HG03342 (cell line): ENCODE measurements around the gene C5orf47.

Source experiments
- ATAC-seq: cut with Tn5 transposase; IDR thresholded peaks from one replicate; pipeline ENCODE4 v1.9.1; 2021; ENCODE audit warnings: mild to moderate bottlenecking, moderate library complexity; ENCODE audit not compliant: unreplicated experiment

The C5orf47 gene

GRCh38 chr5:173969167-173970049, 19.6 kb upstream of the C5orf47 start:
- ATAC-seq = no peak

- no peak for ATAC-seq
Measured at GRCh38 chr5:173970878-173971650, 17.9 kb upstream of the C5orf47 start.

- no peak for ATAC-seq
Measured at GRCh38 chr5:173971681-173972345, 17.2 kb upstream of the C5orf47 start.

GRCh38 chr5:173972607-173972924, 16.4 kb upstream of the C5orf47 start:
- no peak for ATAC-seq

- peak; percentile 66 for ATAC-seq
Measured at GRCh38 chr5:173972925-173973615, 15.9 kb upstream of the C5orf47 start.

GRCh38 chr5:173973616-173973969, 15.4 kb upstream of the C5orf47 start:
- ATAC-seq = peak; percentile 30

- no peak for ATAC-seq
Measured at GRCh38 chr5:173974688-173975239, 14.2 kb upstream of the C5orf47 start.

- no peak for ATAC-seq
Measured at GRCh38 chr5:173981185-173981761, 7.7 kb upstream of the C5orf47 start.

- ATAC-seq = no peak
Measured at GRCh38 chr5:173984218-173984617, 4.8 kb upstream of the C5orf47 start.

GRCh38 chr5:173989432-173990082, 587 bp downstream of the C5orf47 start:
- ATAC-seq = no peak

- no peak for ATAC-seq
Measured at GRCh38 chr5:173997331-173997730, 8.4 kb downstream of the C5orf47 start.

GRCh38 chr5:173998531-173998930, 9.6 kb downstream of the C5orf47 start:
- ATAC-seq = no peak

GRCh38 chr5:174000076-174000475, 11.1 kb downstream of the C5orf47 start:
- no peak for ATAC-seq

GRCh38 chr5:174003795-174004194, 14.8 kb downstream of the C5orf47 start:
- ATAC-seq = no peak

- no peak for ATAC-seq
Measured at GRCh38 chr5:174008922-174009321, 20.0 kb downstream of the C5orf47 start.

GRCh38 chr5:174010365-174010764, 21.4 kb downstream of the C5orf47 start:
- no peak for ATAC-seq

- ATAC-seq = no peak
Measured at GRCh38 chr5:174011441-174011840, 22.5 kb downstream of the C5orf47 start.

GRCh38 chr5:174020069-174020927, 31.3 kb downstream of the C5orf47 start:
- ATAC-seq = peak; percentile 44

- ATAC-seq = no peak
Measured at GRCh38 chr5:174020928-174021304, 31.9 kb downstream of the C5orf47 start.
